ENCODE results near the gene EPHB2.

Gene EPHB2

DNA sequence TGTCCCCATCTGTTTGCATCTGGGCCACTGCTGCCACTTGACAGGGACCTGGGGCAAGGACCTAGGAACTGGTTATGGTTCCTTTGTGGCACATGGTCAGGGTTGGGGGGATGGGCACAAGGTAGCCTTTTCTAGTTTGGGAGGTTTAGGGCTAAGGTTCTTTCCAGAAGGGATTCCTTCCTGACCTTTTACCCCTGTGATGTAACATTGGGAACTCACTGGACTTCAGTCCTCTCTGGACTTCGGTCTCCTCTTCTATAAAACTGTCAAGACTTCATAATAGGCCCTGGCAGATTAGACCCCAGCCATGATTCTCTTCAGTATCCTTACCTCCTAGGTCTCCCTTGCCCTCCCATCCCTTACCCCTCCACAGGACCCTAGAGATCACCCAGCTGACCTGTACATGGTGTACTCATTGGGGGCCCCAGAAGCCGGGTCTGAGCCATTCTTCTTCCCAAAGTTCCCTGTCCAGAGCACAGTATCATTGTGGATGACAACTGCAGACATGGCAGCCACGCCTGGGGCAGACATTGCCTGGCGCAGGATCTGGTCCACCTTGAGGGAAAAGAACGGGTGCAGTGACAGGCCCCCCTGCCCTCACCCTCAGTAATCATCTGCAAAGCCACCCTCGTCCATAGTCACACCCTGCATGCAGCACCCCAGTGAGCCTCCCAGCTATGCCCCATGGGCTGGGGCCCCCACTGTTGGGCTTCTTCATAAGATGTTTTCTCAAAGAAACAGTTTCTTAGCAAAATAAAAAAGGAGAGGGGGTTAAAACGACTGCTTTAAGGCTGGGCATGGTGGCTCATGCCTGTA is 249.1 kb downstream of the EPHB2 start:
- DNase-seq = no peak

DNA sequence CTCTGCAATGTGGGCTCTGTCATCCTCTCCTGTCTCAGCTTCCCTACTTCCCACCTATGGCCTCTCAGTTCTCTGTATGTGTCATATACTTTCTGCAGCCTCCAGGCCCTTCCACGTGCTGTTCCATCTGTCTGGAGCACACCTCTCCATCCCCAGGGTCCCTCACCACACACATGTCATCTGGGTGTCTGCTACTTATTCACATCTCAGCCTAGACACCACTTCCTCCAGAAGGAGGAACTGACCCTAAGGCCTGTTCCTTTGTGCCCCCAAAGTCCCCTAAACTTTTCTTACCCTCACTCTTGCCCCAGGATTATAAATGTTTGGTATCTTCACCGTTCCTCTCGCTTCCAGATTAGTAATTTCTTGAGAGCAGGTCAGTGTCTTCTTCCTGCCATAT is 251.9 kb downstream of the EPHB2 start:
- no peak for DNase-seq

DNA sequence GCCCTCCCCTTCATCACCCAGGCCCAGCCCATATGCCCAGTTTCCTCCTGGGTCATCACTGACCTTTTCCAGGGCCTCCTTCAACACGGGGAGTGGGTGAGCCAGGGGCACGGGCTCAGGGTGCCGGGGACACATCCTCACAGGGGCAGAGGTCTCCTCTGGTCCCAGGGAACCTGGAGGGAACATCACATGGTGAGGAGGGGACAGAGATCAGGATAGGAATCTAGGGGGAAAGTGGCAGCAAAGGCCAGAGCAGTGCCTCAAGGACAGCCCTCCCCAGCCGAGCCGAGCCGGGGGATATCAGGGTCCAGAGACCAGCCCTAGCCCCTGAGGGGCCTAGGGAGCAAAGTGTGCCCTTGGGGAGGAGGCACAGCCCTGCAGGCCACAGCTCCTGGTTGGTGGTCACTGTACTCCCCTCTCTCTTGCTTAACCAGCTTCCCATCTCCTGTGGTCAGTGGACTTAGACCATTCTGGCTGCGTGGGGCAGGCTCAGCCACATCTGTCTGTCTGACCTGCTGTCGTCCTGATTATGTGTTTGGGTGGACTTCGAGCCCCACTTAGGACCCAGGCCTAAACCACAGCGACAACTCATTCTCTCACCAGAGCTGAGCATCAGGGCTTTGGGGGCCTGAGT is 252.5 kb downstream of the EPHB2 start:
- DNase-seq = no peak

DNA sequence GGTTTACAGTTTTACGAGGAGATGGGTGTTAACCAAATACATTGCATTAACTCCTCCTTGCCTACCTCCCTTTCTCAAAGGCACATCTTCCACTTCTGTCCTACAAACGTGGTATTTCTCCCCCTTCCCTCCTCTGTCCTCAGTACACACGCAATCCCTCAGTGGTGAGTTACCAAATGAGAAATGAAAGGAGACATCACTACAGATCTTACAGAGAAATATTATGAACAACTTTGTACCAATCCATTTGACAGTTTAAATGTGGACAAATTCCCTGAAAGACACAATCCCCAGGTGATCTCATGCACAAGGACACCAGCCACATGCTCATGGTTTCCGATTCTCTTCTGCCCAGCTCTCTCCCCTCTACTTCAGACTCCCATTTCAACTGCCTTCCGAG is 255.7 kb downstream of the EPHB2 start:
- no peak for DNase-seq

DNA sequence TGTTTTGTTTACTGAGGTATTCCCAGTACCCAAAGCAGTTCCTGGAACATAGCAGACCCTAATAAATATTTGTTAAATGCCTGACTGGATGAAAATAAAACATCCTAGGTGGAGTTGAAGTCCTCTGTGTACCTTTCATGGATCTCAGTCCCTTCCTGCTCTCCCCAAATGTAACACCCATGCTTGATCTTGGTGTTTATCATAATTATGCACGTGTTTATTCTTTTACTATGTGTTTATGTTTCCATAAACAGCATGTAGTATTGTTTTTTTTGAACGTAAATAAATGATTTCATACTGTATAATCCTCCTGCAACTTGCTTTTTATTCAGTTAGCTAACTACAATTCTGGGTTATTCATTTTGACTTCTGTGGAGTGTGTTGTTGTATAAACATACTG is 257.2 kb downstream of the EPHB2 start:
- no peak for DNase-seq

DNA sequence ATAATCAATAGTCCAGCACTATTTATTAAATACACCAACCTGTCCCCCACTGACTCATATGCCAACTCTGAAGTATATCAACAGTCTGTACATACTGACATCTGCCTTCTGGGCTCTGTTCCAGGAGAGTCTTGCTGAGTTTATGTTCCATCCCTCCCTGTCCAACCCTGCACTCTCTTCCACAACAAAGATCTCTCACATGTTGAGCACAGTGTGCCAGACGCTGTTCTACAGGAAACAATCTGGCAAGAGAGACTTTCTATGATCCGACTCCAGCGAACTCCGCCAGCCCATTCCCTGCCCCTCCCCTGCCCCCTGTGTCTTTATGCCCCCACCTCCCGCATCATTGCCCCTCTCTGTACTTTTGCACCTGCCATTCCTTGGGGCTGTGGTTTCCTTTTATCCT is 258.7 kb downstream of the EPHB2 start:
- no peak for DNase-seq

DNA sequence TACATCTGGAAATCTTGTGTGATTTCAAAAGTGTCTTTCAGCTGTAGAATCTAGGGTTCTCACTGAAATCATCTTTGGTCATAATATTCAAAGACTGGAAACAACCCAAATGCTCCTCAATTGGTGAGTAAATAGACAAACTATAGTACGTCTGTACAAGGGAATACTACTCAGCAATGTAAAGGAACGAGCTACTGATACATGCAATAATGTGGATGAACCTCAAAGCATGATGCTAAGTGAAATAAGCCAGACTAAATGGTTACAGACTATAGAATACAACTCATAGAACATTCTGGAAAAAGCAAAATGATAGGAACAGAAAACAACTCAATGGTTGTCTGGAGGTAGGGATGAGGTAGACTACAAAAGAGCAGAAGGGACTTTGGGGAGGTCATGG is 259.5 kb downstream of the EPHB2 start:
- DNase-seq = no peak
